Sigmoid colon (tissue), 7 donors: ENCODE data around the gene UNC45B. TPM values are rescaled to one million over a fixed set of nuclear protein-coding genes. Genes with fewer than 3 reads are reported as not detected.

Experiments used
- DNase-seq: peaks from one replicate; pipeline ENCODE4 v3.0.0-alpha.2; 2019
- H3K27ac ChIP-seq, 4 donors: fragments of 200-600 bp; sonication (generic); one replicate each; pipeline ENCODE4 v1.5.1; 2016 to 2019; ENCODE audit warnings: mild to moderate bottlenecking in 1 of 4
- H3K27me3 ChIP-seq, 3 donors: fragments of 200-600 bp; sonication (generic); one replicate each; pipeline ENCODE4 v1.5.1; 2019; ENCODE audit warnings: mild to moderate bottlenecking in 1 of 3
- H3K36me3 ChIP-seq, 4 donors: fragments of 200-600 bp; sonication (generic); one replicate each; pipeline ENCODE4 v1.5.1; 2016 to 2019
- H3K4me1 ChIP-seq, 4 donors: fragments of 200-600 bp; sonication (generic); one replicate each; pipeline ENCODE4 v1.5.1; 2017 to 2019
- H3K4me3 ChIP-seq, 4 donors: fragments of 200-600 bp; sonication (generic); one replicate each; pipeline ENCODE4 v1.5.1; 2017 to 2019; ENCODE audit warnings: mild to moderate bottlenecking in 2 of 4, moderate library complexity in 1 of 4
- H3K9me3 ChIP-seq, 4 donors: fragments of 200-600 bp in 3 of 4; sonication (generic) in 3 of 4; one replicate each; pipeline versions ENCODE4 v1.5.1 to v1.6.1; 2013 to 2019
- CTCF ChIP-seq, 4 experiments: fragments of 450-650 bp in 3 of 4; fragments of 200-600 bp in 1 of 4; IDR thresholded peaks; one replicate each; pipeline ENCODE4 v1.5.1; 2016 to 2019; ENCODE audit warnings: antibody characterized with exemption in 4 of 4, mild to moderate bottlenecking in 3 of 4, moderate library complexity in 2 of 4
- EP300 ChIP-seq, 4 donors: sonication (generic); formaldehyde crosslinking; IDR thresholded peaks; one replicate each; pipeline ENCODE4 v1.6.1; 2017; ENCODE audit warnings: antibody characterized with exemption in 4 of 4
- POLR2A ChIP-seq, 2 donors: fragments of 450-650 bp; IDR thresholded peaks; one replicate each; pipeline ENCODE4 v1.6.1; 2016; ENCODE audit warnings: antibody characterized with exemption in 2 of 2, mild to moderate bottlenecking in 2 of 2, moderate library complexity in 2 of 2
- POLR2AphosphoS5 ChIP-seq, 4 donors: sonication (generic); formaldehyde crosslinking; IDR thresholded peaks; one replicate each; pipeline ENCODE4 v1.6.1; 2017; ENCODE audit warnings: antibody characterized with exemption in 4 of 4
- WGBS, 2 donors: extraction: QIAGEN DNeasy Blood & Tissue Kit; methylation state at CpG; one replicate each; pipeline ENCODE4 v1.1.7; 2013; 5-methylcytosine and 5-hydroxymethylcytosine counted together
- intact Hi-C: fragments of 100-400 bp; cut with DNase I; formaldehyde crosslinking; loops from one replicate; pipeline ENCODE4 v1.15.1; 2023
- polyA plus RNA-seq, 3 donors: library from polyadenylated mRNA; stranded (reverse); fragments of 200-250 nt; gene quantifications; one replicate each; pipeline ENCODE4 v1.2.3, GENCODE V29; 2013
- total RNA-seq, 4 donors: library from RNA; depleted of rRNA; stranded (reverse); fragments of >200 nt; gene quantifications; one replicate each; pipeline ENCODE4 v1.1.0, GENCODE V29; 2016
- donor health status: healthy with polysubstance abuse.
- donor health status: Bipolar disorder and iron deficiency.
- donor health status: healthy.

UNC45B gene
- total and polyA plus RNA-seq, 7 donors: under 0.01 to 0.03 TPM; not detected in 5

- no peaks in the 10 kb centered on the region for H3K36me3 ChIP-seq
- 34 to 61% methylated on average over 3 of the region's 3 CpGs for WGBS, 2 donors
Observed at GRCh38 chr17:35184274-35184673, 36.7 kb downstream of the UNC45B start.

DNA sequence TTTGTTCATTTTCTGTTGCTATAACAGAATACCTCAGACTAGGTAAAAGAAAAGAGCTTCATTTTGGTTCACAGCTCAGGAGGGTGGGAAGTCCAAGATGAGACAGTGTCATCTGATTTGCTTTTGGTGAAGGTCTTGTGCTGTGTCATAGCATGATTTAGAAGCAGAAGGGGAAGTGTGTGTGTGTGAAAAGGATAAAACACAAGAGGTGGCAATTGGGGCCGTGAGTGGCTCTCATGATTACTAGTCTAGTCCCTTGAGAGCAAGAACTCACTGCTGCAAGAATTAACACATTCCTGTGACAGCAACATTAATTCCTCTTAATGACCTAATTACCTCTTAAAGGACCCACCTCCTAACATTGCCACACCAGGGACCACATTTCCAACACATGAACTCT lies 38.2 kb downstream of the UNC45B start:
- Histone ChIP-seq H3K4me1 (no peaks in the 10 kb centered on the region), H3K27me3 (no peaks in the 10 kb centered on the region), H3K9me3 (no peaks in the 10 kb centered on the region), H3K27ac (no peak overlapping the region), H3K4me3 (no peak overlapping the region), H3K36me3 (no peaks in the 10 kb centered on the region)
- no peak for DNase-seq
- WGBS, 2 donors: 36 to 41% methylated on average over 1 of the region's 1 CpG
- intact Hi-C loops: no loop called here
- TF ChIP-seq CTCF (IDR thresholded peaks at IDR 0.05) (no peak), EP300 (IDR thresholded peaks at IDR 0.05) (no peak), POLR2A (IDR thresholded peaks at IDR 0.05) (no peak), POLR2AphosphoS5 (IDR thresholded peaks at IDR 0.05) (no peak)

More at GRCh38 chr17:35184274-35184673, 36.7 kb downstream of the UNC45B start:
- Histone ChIP-seq H3K9me3 (no peaks in the 10 kb centered on the region), H3K4me3 (no peak overlapping the region), H3K27me3 (no peaks in the 10 kb centered on the region), H3K4me1 (no peaks in the 10 kb centered on the region), H3K27ac (no peak overlapping the region)
- TF ChIP-seq EP300 (IDR thresholded peaks at IDR 0.05): no peak
- no peak for TF ChIP-seq CTCF (IDR thresholded peaks at IDR 0.05)
- no peak for TF ChIP-seq POLR2AphosphoS5 (IDR thresholded peaks at IDR 0.05)
- TF ChIP-seq POLR2A (IDR thresholded peaks at IDR 0.05): no peak
- intact Hi-C loops: no loop called here
- no peak for DNase-seq

DNA sequence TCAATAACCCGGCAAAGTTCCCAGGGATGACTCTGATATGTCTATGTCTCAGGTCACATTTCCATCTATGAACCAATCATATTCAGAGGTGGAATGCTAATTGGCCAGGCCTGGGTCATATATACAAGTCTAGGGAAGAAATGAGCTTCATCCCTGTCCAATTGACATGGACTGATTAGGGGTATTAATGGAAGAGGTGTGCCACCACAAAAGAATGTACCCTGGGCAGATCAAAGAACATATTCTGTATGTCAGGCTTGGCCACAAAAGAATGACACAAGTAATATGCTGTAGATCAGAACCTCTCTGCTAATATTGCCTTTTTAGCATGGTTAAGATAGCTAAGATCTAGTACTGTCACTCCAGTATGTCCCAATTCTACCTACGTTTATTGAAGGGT lies 39.9 kb downstream of the UNC45B start:
- no peaks in the 10 kb centered on the region for H3K9me3 ChIP-seq
- intact Hi-C loops: no loop called here
- DNase-seq: no peak
- H3K4me1 ChIP-seq: no peaks in the 10 kb centered on the region
- TF ChIP-seq POLR2AphosphoS5 (IDR thresholded peaks at IDR 0.05) (no peak), POLR2A (IDR thresholded peaks at IDR 0.05) (no peak), EP300 (IDR thresholded peaks at IDR 0.05) (no peak), CTCF (IDR thresholded peaks at IDR 0.05) (no peak)
- no peak overlapping the region for H3K27ac ChIP-seq
- no peaks in the 10 kb centered on the region for H3K36me3 ChIP-seq
- WGBS, 2 donors: 59 to 82% methylated on average over 2 of the region's 2 CpGs
- no peaks in the 10 kb centered on the region for H3K27me3 ChIP-seq
- no peak overlapping the region for H3K4me3 ChIP-seq

- Histone ChIP-seq H3K27ac (no peak overlapping the region), H3K36me3 (no peaks in the 10 kb centered on the region), H3K4me3 (no peak overlapping the region), H3K27me3 (no peaks in the 10 kb centered on the region), H3K9me3 (no peaks in the 10 kb centered on the region), H3K4me1 (no peaks in the 10 kb centered on the region)
- DNase-seq: no peak
- intact Hi-C loops: no loop called here
- 34 to 47% methylated on average over 2 of the region's 2 CpGs for WGBS, 2 donors
- TF ChIP-seq CTCF (IDR thresholded peaks at IDR 0.05) (no peak), POLR2A (IDR thresholded peaks at IDR 0.05) (no peak), POLR2AphosphoS5 (IDR thresholded peaks at IDR 0.05) (no peak), EP300 (IDR thresholded peaks at IDR 0.05) (no peak)
Observed at GRCh38 chr17:35188111-35188510, 40.5 kb downstream of the UNC45B start.

DNA sequence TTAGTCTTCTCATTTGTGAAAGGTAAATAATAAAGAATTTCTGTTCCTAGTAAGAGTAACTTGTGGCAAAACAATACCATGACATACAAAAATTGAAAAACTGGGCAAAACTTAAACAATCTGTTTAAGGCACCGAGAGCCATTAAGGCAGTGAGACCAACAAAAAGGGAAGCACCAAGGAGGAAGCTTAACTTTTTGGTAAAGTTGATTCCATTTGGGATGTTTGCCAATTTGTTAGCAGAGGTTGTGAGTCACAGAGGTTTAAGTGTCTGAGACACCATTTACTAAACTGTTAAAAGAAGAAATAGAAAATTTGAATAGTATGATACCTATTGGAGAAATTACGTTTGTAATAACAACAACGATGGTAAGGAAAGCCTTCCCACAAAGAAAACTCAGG lies 41.7 kb downstream of the UNC45B start:
- WGBS, 2 donors: 73 to 84% methylated on average over 3 of the region's 3 CpGs
- Histone ChIP-seq H3K4me1 (no peaks in the 10 kb centered on the region), H3K9me3 (no peaks in the 10 kb centered on the region), H3K27ac (no peak overlapping the region), H3K27me3 (no peaks in the 10 kb centered on the region), H3K4me3 (no peak overlapping the region), H3K36me3 (no peaks in the 10 kb centered on the region)
- no peak for DNase-seq
- TF ChIP-seq EP300 (IDR thresholded peaks at IDR 0.05) (no peak), CTCF (IDR thresholded peaks at IDR 0.05) (no peak), POLR2AphosphoS5 (IDR thresholded peaks at IDR 0.05) (no peak), POLR2A (IDR thresholded peaks at IDR 0.05) (no peak)
- intact Hi-C loops: no loop called here
